PC-3 (cell line): ENCODE measurements around the gene TBC1D14. TPM values are rescaled to one million over a fixed set of nuclear protein-coding genes. Genes with fewer than 3 reads are reported as not detected.

Experiments
- ATAC-seq: fragments of 200-7000 bp; cut with Tn5 transposase; 2 replicates; pipeline ENCODE4 v1.9.1; 2020; ENCODE audit warnings: mild to moderate bottlenecking, moderate library complexity
- BruUV-seq: library from RNA; stranded (reverse); fragments of 400-500 nt; replicated peaks from 2 replicates; lab custom pipeline; 2021; lab: Mats Ljungman, UMichigan
- CTCF ChIA-PET: fragments of 300-600 bp; sonication (Branson Sonifier 250); formaldehyde crosslinking; loops from one replicate; lab custom pipeline; 2022; ENCODE audit warnings: antibody characterized with exemption; lab: Charles Lee
- POLR2A ChIA-PET: fragments of 300-600 bp; sonication (Branson Sonifier 250); formaldehyde crosslinking; loops from one replicate; lab custom pipeline; 2022; ENCODE audit warnings: antibody characterized with exemption; ENCODE audit not compliant: unreplicated experiment; lab: Charles Lee
- DNase-seq: peaks from one replicate; pipeline ENCODE4 v3.0.0-alpha.2; 2015
- H2AFZ ChIP-seq: fragments of 300-600 bp; sonication (generic); 2 replicates; pipeline ENCODE4 v1.6.0; 2016; ENCODE audit warnings: antibody characterized with exemption, low read length
- H3F3A ChIP-seq: fragments of 300-600 bp; sonication (generic); one replicate; pipeline ENCODE4 v1.6.0; 2017; ENCODE audit warnings: antibody characterized with exemption, low read length, control low read depth, mild to moderate bottlenecking; ENCODE audit not compliant: unreplicated experiment
- H3K27ac ChIP-seq: fragments of 300-600 bp; sonication (generic); 2 replicates; pipeline ENCODE4 v1.5.1; 2016; ENCODE audit warnings: mild to moderate bottlenecking, low read length
- H3K27me3 ChIP-seq: fragments of 300-600 bp; sonication (generic); 2 replicates; pipeline ENCODE4 v1.6.1; 2016; ENCODE audit warnings: low read length, mixed read lengths
- H3K36me3 ChIP-seq: fragments of 300-600 bp; sonication (generic); 2 replicates; pipeline ENCODE4 v1.6.1; 2016; ENCODE audit warnings: low read depth, mixed run types, low read length, mixed read lengths
- H3K4me1 ChIP-seq: fragments of 300-600 bp; sonication (generic); 2 replicates; pipeline ENCODE4 v1.5.1; 2016; ENCODE audit warnings: low read length; ENCODE audit not compliant: insufficient read depth
- H3K4me2 ChIP-seq: fragments of 300-600 bp; sonication (generic); 2 replicates; pipeline ENCODE4 v1.6.0; 2016; ENCODE audit warnings: low read length
- H3K4me3 ChIP-seq: fragments of 300-600 bp; sonication (generic); 2 replicates; pipeline ENCODE4 v1.5.1; 2016; ENCODE audit warnings: mild to moderate bottlenecking, low read length, mixed read lengths
- H3K79me2 ChIP-seq: fragments of 300-600 bp; sonication (generic); 2 replicates; pipeline ENCODE4 v1.6.1; 2017; ENCODE audit warnings: low read length, mixed read lengths
- H3K9ac ChIP-seq: fragments of 300-600 bp; sonication (generic); 2 replicates; pipeline ENCODE4 v1.6.0; 2016; ENCODE audit warnings: mild to moderate bottlenecking, low read length
- H3K9me2 ChIP-seq: fragments of 300-600 bp; sonication (generic); replicated peaks from 2 replicates; pipeline ENCODE4 v1.6.1; 2016; ENCODE audit warnings: mixed run types, low read length, mixed read lengths
- H3K9me3 ChIP-seq: fragments of 300-600 bp; sonication (generic); 2 replicates; pipeline ENCODE4 v1.6.1; 2016; ENCODE audit warnings: low read length, mixed read lengths
- H4K20me1 ChIP-seq: fragments of 300-600 bp; sonication (generic); 2 replicates; pipeline ENCODE4 v1.6.1; 2016; ENCODE audit warnings: low read length, mixed read lengths
- EZH2 ChIP-seq: fragments of 300-600 bp; sonication (generic); IDR thresholded peaks from one replicate; pipeline ENCODE4 v1.6.1; 2017; ENCODE audit warnings: antibody characterized with exemption, mild to moderate bottlenecking, low read length; ENCODE audit not compliant: unreplicated experiment
- EZH2phosphoT487 ChIP-seq: fragments of 300-600 bp; sonication (generic); IDR thresholded peaks from 2 replicates; pipeline ENCODE4 v1.6.1; 2018; ENCODE audit warnings: mild to moderate bottlenecking, antibody characterized with exemption, low read length, borderline replicate concordance
- intact Hi-C: fragments of 100-400 bp; cut with micrococcal nuclease; formaldehyde crosslinking; loops from 2 replicates; pipeline ENCODE4 v1.9.0; 2023
- total RNA-seq: library from RNA; depleted of rRNA; stranded (reverse); fragments of >200 nt; gene quantifications from 2 replicates; pipeline ENCODE4 v1.2.3, GENCODE V29; 2014
- TF ChIP-seq, protein P1 (sequence below): fragments of 300-600 bp; sonication (generic); conservative IDR thresholded peaks from 2 replicates; pipeline ENCODE4 v1.5.1; 2017; ENCODE audit warnings: antibody characterized with exemption, low read depth, mild to moderate bottlenecking, low read length

The TBC1D14 gene
- total RNA-seq, 1 experiment from 2014 or later = 33.0 TPM

DNA sequence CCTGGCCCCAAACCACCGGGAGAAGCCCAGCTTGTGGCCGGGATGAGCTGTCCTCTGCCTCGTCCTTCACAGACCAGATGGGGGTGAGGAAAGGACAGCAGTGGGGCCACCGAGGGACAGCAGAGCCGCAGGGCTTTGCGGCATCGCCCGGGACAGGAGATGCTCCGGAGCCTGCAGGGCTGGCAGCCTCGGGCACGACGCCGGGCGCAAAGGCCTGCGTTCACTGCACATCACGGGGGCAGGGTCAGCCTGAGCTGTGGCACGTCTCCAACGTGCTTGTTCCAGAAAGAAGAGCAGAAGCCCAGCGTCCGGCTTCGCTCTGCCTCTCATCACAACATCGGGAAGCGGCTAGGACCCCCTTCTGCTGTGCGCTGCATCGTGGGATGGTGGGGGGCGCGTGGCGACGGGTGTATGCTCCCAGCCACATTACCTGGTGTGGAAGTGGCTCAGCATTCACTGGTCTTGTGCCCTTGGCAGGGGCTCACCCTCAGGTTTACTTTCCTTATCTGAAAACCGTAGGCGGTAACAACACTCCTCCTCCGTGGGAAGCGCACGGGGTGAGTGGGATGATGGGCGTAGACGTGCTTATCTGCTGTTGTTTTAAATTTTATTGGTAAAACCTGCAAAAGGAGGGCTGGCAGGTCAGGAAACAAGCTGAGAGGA lies 141.0 kb downstream of the TBC1D14 start:
- TF ChIP-seq EZH2phosphoT487 = no peak
- TF ChIP-seq, protein P1, sequence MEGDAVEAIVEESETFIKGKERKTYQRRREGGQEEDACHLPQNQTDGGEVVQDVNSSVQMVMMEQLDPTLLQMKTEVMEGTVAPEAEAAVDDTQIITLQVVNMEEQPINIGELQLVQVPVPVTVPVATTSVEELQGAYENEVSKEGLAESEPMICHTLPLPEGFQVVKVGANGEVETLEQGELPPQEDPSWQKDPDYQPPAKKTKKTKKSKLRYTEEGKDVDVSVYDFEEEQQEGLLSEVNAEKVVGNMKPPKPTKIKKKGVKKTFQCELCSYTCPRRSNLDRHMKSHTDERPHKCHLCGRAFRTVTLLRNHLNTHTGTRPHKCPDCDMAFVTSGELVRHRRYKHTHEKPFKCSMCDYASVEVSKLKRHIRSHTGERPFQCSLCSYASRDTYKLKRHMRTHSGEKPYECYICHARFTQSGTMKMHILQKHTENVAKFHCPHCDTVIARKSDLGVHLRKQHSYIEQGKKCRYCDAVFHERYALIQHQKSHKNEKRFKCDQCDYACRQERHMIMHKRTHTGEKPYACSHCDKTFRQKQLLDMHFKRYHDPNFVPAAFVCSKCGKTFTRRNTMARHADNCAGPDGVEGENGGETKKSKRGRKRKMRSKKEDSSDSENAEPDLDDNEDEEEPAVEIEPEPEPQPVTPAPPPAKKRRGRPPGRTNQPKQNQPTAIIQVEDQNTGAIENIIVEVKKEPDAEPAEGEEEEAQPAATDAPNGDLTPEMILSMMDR = no peak
- no peak for TF ChIP-seq EZH2
- intact Hi-C loops = no loop called here
- Histone ChIP-seq H3K4me2 (no peak overlapping the region), H2AFZ (no peak overlapping the region), H3K79me2 (peaks cover 73% of the 10 kb centered on the region), H3K36me3 (peaks cover 3% of the 10 kb centered on the region; the same call in 1 of the 2 replicates), H3F3A (no peaks in the 10 kb centered on the region), H3K9me3 (no peaks in the 10 kb centered on the region), H4K20me1 (no peaks in the 10 kb centered on the region), H3K27me3 (no peaks in the 10 kb centered on the region), H3K27ac (no peak overlapping the region), H3K9ac (no peak overlapping the region), H3K4me3 (no peak overlapping the region), H3K4me1 (peaks cover 10% of the 10 kb centered on the region), H3K9me2 (no peaks in the 10 kb centered on the region)
- ATAC-seq = no peak
- CTCF ChIA-PET = no interaction called here
- BruUV-seq = no TSS peak
- POLR2A ChIA-PET = no interaction called here
- no peak for DNase-seq

DNA sequence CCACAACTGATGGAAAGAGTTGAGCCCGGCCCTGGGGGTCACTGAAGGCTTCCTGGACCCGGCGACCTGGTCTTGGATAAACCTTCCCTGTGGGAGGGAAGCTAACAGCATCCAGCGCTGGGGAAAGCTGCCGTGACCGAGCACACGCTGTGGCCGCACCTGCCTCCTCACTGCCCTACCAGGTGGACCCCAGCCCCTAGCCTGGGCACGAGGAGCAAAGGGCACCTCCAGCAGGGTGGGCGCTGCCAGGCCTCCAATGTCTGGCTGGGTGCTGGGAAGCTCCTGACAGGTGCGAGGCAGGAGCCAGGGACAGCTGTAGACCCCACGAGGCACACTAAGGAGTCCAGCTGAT lies 141.5 kb downstream of the TBC1D14 start:
- H3K9me2 ChIP-seq = no peaks in the 10 kb centered on the region
- H2AFZ ChIP-seq = no peak overlapping the region
- intact Hi-C loops = no loop called here
- no peaks in the 10 kb centered on the region for H3K9me3 ChIP-seq
- H3K9ac ChIP-seq = no peak overlapping the region
- peaks cover 3% of the 10 kb centered on the region; the same call in 1 of the 2 replicates for H3K36me3 ChIP-seq
- no TSS peak for BruUV-seq
- H3K79me2 ChIP-seq = peaks cover 67% of the 10 kb centered on the region
- TF ChIP-seq EZH2 = no peak
- TF ChIP-seq, protein P1 = no peak
- no peak for TF ChIP-seq EZH2phosphoT487
- no peak overlapping the region for H3K27ac ChIP-seq
- H3F3A ChIP-seq = no peaks in the 10 kb centered on the region
- CTCF ChIA-PET = no interaction called here
- H3K4me2 ChIP-seq = no peak overlapping the region
- DNase-seq = no peak
- no peaks in the 10 kb centered on the region for H3K27me3 ChIP-seq
- POLR2A ChIA-PET = no interaction called here
- no peak for ATAC-seq
- H4K20me1 ChIP-seq = no peaks in the 10 kb centered on the region
- H3K4me3 ChIP-seq = no peak overlapping the region
- peaks cover 6% of the 10 kb centered on the region for H3K4me1 ChIP-seq

GRCh38 chr4:7051905-7052304 lies 142.3 kb downstream of the TBC1D14 start:
- Histone ChIP-seq H3K79me2 (peaks cover 60% of the 10 kb centered on the region), H3K9me2 (no peaks in the 10 kb centered on the region), H3K4me3 (no peak overlapping the region), H3K9me3 (no peaks in the 10 kb centered on the region), H3K36me3 (peaks cover 3% of the 10 kb centered on the region; the same call in 1 of the 2 replicates), H2AFZ (no peak overlapping the region), H3K4me2 (no peak overlapping the region), H3K27ac (no peak overlapping the region), H3K9ac (no peak overlapping the region), H3F3A (no peaks in the 10 kb centered on the region), H3K4me1 (no peaks in the 10 kb centered on the region), H3K27me3 (no peaks in the 10 kb centered on the region), H4K20me1 (no peaks in the 10 kb centered on the region)
- CTCF ChIA-PET = no interaction called here
- POLR2A ChIA-PET = no interaction called here
- no TSS peak for BruUV-seq
- DNase-seq (no peak), ATAC-seq (no peak)
- TF ChIP-seq EZH2phosphoT487 (no peak), EZH2 (no peak)
- TF ChIP-seq, protein P1 = no peak
- intact Hi-C loops = no loop called here
